ENCODE measurements around the gene PUDP.

PUDP gene

GRCh38 chrX:7146703-7147412 is 1.1 kb downstream of the PUDP start:
- DNase-seq, result no peak

GRCh38 chrX:7146020-7146702 is 1.8 kb downstream of the PUDP start:
- no peak for DNase-seq

GRCh38 chrX:7145454-7145853 is 2.5 kb downstream of the PUDP start:
- DNase-seq, result no peak

- DNase-seq, result no peak
These were observed 3.9 kb downstream of the PUDP start for GRCh38 chrX:7143941-7144525.

- DNase-seq, result no peak
These were observed 4.9 kb downstream of the PUDP start for GRCh38 chrX:7143076-7143475.

GRCh38 chrX:7139202-7140081 is 8.5 kb downstream of the PUDP start:
- DNase-seq, result no peak

GRCh38 chrX:7134981-7135380 is 13.0 kb downstream of the PUDP start:
- no peak for DNase-seq

GRCh38 chrX:7133050-7133440 is 14.9 kb downstream of the PUDP start:
- no peak for DNase-seq

GRCh38 chrX:7132335-7133049 is 15.5 kb downstream of the PUDP start:
- DNase-seq, result no peak

- DNase-seq, result no peak
These were observed 16.3 kb downstream of the PUDP start for GRCh38 chrX:7131621-7132020.

GRCh38 chrX:7127056-7127455 is 20.9 kb downstream of the PUDP start:
- DNase-seq, result no peak

- no peak for DNase-seq
These were observed 27.1 kb downstream of the PUDP start for GRCh38 chrX:7120878-7121219.

- DNase-seq, result no peak
These were observed 27.7 kb downstream of the PUDP start for GRCh38 chrX:7119950-7120877.

GRCh38 chrX:7117587-7117986 is 30.4 kb downstream of the PUDP start:
- no peak for DNase-seq

GRCh38 chrX:7116081-7116480 is 31.9 kb downstream of the PUDP start:
- no peak for DNase-seq

GRCh38 chrX:7115557-7115956 is 32.4 kb downstream of the PUDP start:
- no peak for DNase-seq

GRCh38 chrX:7112071-7112470 is 35.9 kb downstream of the PUDP start:
- DNase-seq, result no peak

- no peak for DNase-seq
These were observed 36.4 kb downstream of the PUDP start for GRCh38 chrX:7111518-7111917.

GRCh38 chrX:7110821-7111276 is 37.1 kb downstream of the PUDP start:
- no peak for DNase-seq

- no peak for DNase-seq
These were observed 37.8 kb downstream of the PUDP start for GRCh38 chrX:7109838-7110793.
